H1 (cell line): ENCODE results near the gene HOXC11. TPM values are rescaled to one million over a fixed set of nuclear protein-coding genes. Genes with fewer than 3 reads are reported as not detected.

ENCODE experiments used
- CTCF ChIA-PET: fragments of 300-600 bp; sonication (Branson Sonifier 250); formaldehyde crosslinking; loops from one replicate; lab custom pipeline; 2021; ENCODE audit not compliant: partially characterized antibody; lab: Charles Lee
- POLR2A ChIA-PET: fragments of 300-600 bp; sonication (Branson Sonifier 250); formaldehyde crosslinking; loops from one replicate; lab custom pipeline; 2021; ENCODE audit warnings: inconsistent platforms; ENCODE audit not compliant: partially characterized antibody; lab: Charles Lee
- DNase-seq, 2 experiments: peaks; one replicate each; pipeline versions ENCODE4 v3.0.0 to v3.0.0-alpha.2; 2010 to 2022; ENCODE audit warnings: low spot score in 2 of 2, low read depth in 1 of 2, mixed read lengths in 1 of 2
- FAIRE-seq: peaks from 2 replicates; lab custom pipeline; 2011; peaks lifted over from hg19 to GRCh38; lab: Jason Lieb, UNC
- H2AFZ ChIP-seq: 2 replicates; pipeline ENCODE4 v1.8.1; 2012; ENCODE audit warnings: low read length, inconsistent platforms
- H2AK5ac ChIP-seq: 2 replicates; pipeline ENCODE4 v1.6.1; 2013; ENCODE audit warnings: low read depth, low read length
- H2BK120ac ChIP-seq: replicated peaks from 2 replicates; pipeline ENCODE3; 2013; ENCODE audit warnings: low read depth, low read length, inconsistent platforms
- H2BK12ac ChIP-seq: 2 replicates; pipeline ENCODE4 v1.6.1; 2013; ENCODE audit warnings: low read depth, low read length
- H2BK15ac ChIP-seq: 2 replicates; pipeline ENCODE4 v1.6.1; 2013; ENCODE audit warnings: low read length
- H2BK20ac ChIP-seq: 2 replicates; pipeline ENCODE4 v1.6.1; 2013; ENCODE audit warnings: low read length
- H2BK5ac ChIP-seq: 2 replicates; pipeline ENCODE4 v1.6.1; 2013; ENCODE audit warnings: low read depth, low read length
- H3K14ac ChIP-seq: 2 replicates; pipeline ENCODE4 v1.6.1; 2013; ENCODE audit warnings: inconsistent platforms; ENCODE audit not compliant: insufficient read length
- H3K18ac ChIP-seq: 2 replicates; pipeline ENCODE4 v1.6.1; 2013; ENCODE audit warnings: low read length; ENCODE audit errors: extremely low read depth
- H3K23ac ChIP-seq: 2 replicates; pipeline ENCODE4 v1.6.1; 2013; ENCODE audit warnings: inconsistent platforms; ENCODE audit not compliant: insufficient read length
- H3K23me2 ChIP-seq: 2 replicates; pipeline ENCODE4 v1.6.1; 2013; ENCODE audit warnings: low read depth, low read length
- H3K27ac ChIP-seq: 2 replicates; pipeline ENCODE4 v1.6.1; 2011; ENCODE audit warnings: low read depth, low read length, inconsistent platforms
- H3K27me3 ChIP-seq, 4 experiments: replicated peaks in 1 of 4; 1 replicate in 1 of 4; 2 replicates in 3 of 4; pipeline versions ENCODE4 v1.6.1 to v1.8.1; 2011 to 2013; ENCODE audit warnings: low read length in 3 of 4, mild to moderate bottlenecking in 3 of 4, inconsistent platforms in 2 of 4, mixed read lengths in 2 of 4, moderate library complexity in 1 of 4; ENCODE audit not compliant: control insufficient read depth in 3 of 4, insufficient read depth in 3 of 4; ENCODE audit errors: extremely low read depth in 1 of 4
- H3K36me3 ChIP-seq, 4 experiments: 2 replicates each; pipeline versions ENCODE4 v1.6.1 to v1.8.1; 2011 to 2013; ENCODE audit warnings: mild to moderate bottlenecking in 4 of 4, low read length in 3 of 4, moderate library complexity in 2 of 4, control low read depth in 1 of 4, inconsistent platforms in 1 of 4; ENCODE audit not compliant: insufficient read depth in 4 of 4, control insufficient read depth in 2 of 4
- H3K4ac ChIP-seq: replicated peaks from 2 replicates; pipeline ENCODE3; 2013; ENCODE audit warnings: low read length, low read depth, mixed read lengths, inconsistent platforms; ENCODE audit not compliant: insufficient read length
- H3K4me1 ChIP-seq, 4 experiments: replicated peaks in 1 of 4; 1 replicate in 1 of 4; 2 replicates in 3 of 4; pipeline versions ENCODE4 v1.6.1 to v1.8.1; 2011 to 2013; ENCODE audit warnings: low read length in 3 of 4, inconsistent platforms in 2 of 4, mixed read lengths in 1 of 4; ENCODE audit not compliant: insufficient read depth in 4 of 4, control insufficient read depth in 3 of 4
- H3K4me2 ChIP-seq, 2 experiments: 2 replicates each; pipeline versions ENCODE4 v1.6.1 to v1.8.1; 2011 to 2013; ENCODE audit warnings: low read depth in 2 of 2, low read length in 2 of 2, control low read depth in 1 of 2, inconsistent platforms in 1 of 2, mild to moderate bottlenecking in 1 of 2; ENCODE audit not compliant: insufficient read depth in 1 of 2
- H3K4me3 ChIP-seq, 4 experiments: fragments of 200-600, 300-600 bp in 1 of 4; sonication (generic), shearing (Covaris generic), sonication (Bioruptor Twin) in 1 of 4; 2 replicates each; pipeline versions ENCODE4 v1.5.1 to v1.8.1; 2011 to 2016; ENCODE audit warnings: low read length in 4 of 4, low read depth in 3 of 4, control low read depth in 2 of 4, inconsistent platforms in 2 of 4, mild to moderate bottlenecking in 2 of 4, mixed read lengths in 1 of 4, moderate library complexity in 1 of 4; ENCODE audit not compliant: insufficient read depth in 2 of 4; ENCODE audit errors: extremely low read depth in 1 of 4
- H3K56ac ChIP-seq: replicated peaks from 2 replicates; pipeline ENCODE3; 2013; ENCODE audit warnings: low read depth, mild to moderate bottlenecking, mixed read lengths, low read length, inconsistent platforms; ENCODE audit not compliant: insufficient read length
- H3K79me1 ChIP-seq: 2 replicates; pipeline ENCODE4 v1.6.1; 2013; ENCODE audit warnings: low read depth, low read length, control low read depth
- H3K79me2 ChIP-seq, 2 experiments: 2 replicates each; pipeline versions ENCODE4 v1.6.1 to v1.8.1; 2012 to 2013; ENCODE audit warnings: low read length in 2 of 2, mild to moderate bottlenecking in 2 of 2, inconsistent platforms in 1 of 2; ENCODE audit not compliant: insufficient read depth in 2 of 2, control insufficient read depth in 1 of 2
- H3K9ac ChIP-seq, 4 experiments: replicated peaks in 1 of 4; 1 replicate in 1 of 4; 2 replicates in 3 of 4; pipeline versions ENCODE4 v1.6.1 to v1.8.1; 2011 to 2013; ENCODE audit warnings: low read depth in 3 of 4, low read length in 3 of 4, control low read depth in 2 of 4, mild to moderate bottlenecking in 2 of 4, moderate library complexity in 2 of 4, inconsistent platforms in 1 of 4; ENCODE audit errors: extremely low read depth in 1 of 4
- H3K9me3 ChIP-seq, 2 experiments: 2 replicates each; pipeline versions ENCODE4 v1.6.1 to v1.8.1; 2012 to 2013; ENCODE audit warnings: mild to moderate bottlenecking in 2 of 2, moderate library complexity in 2 of 2, control low read depth in 1 of 2, inconsistent platforms in 1 of 2, low read depth in 1 of 2, low read length in 1 of 2, mixed read lengths in 1 of 2; ENCODE audit not compliant: insufficient read depth in 2 of 2
- H4K20me1 ChIP-seq, 2 experiments: replicated peaks in 1 of 2; 2 replicates each; pipeline versions ENCODE3 to v1.8.1; 2011 to 2013; ENCODE audit warnings: inconsistent platforms in 2 of 2, low read length in 2 of 2, mild to moderate bottlenecking in 1 of 2; ENCODE audit not compliant: insufficient read depth in 2 of 2, control insufficient read depth in 1 of 2
- H4K5ac ChIP-seq: 2 replicates; pipeline ENCODE4 v1.6.1; 2013; ENCODE audit warnings: low read length, low read depth, mixed read lengths, inconsistent platforms; ENCODE audit not compliant: insufficient read length
- H4K8ac ChIP-seq: 2 replicates; pipeline ENCODE4 v1.8.0; 2013; ENCODE audit warnings: mild to moderate bottlenecking, moderate library complexity, low read length, inconsistent platforms; ENCODE audit not compliant: insufficient read depth; ENCODE audit errors: extremely low read depth
- H4K91ac ChIP-seq: replicated peaks from 2 replicates; pipeline ENCODE3; 2013; ENCODE audit warnings: low read length, mixed read lengths, inconsistent platforms; ENCODE audit not compliant: insufficient read length
- CBX8 ChIP-seq: fragments of 300-800, 300-1000 bp; sonication (generic); IDR thresholded peaks from 2 replicates; pipeline ENCODE4 v1.7.1; 2016; ENCODE audit warnings: low read depth, low read length, borderline replicate concordance
- E2F6 ChIP-seq: IDR thresholded peaks from 2 replicates; pipeline ENCODE4 v1.6.1; 2012; ENCODE audit warnings: inconsistent platforms
- EP300 ChIP-seq, 2 experiments: IDR thresholded peaks; 1 replicate in 1 of 2; 2 replicates in 1 of 2; pipeline ENCODE4 v1.6.1; 2011 to 2012; ENCODE audit warnings: low read depth in 2 of 2, low read length in 2 of 2, mild to moderate bottlenecking in 2 of 2, borderline replicate concordance in 1 of 2, inconsistent platforms in 1 of 2, moderate library complexity in 1 of 2
- FOSL1 ChIP-seq: IDR thresholded peaks from 2 replicates; pipeline ENCODE4 v1.6.1; 2011; ENCODE audit warnings: mild to moderate bottlenecking, low read depth, low read length, moderate library complexity; ENCODE audit not compliant: insufficient read depth
- GABPA ChIP-seq: IDR thresholded peaks from 2 replicates; pipeline ENCODE4 v1.6.1; 2011; ENCODE audit warnings: mild to moderate bottlenecking, low read length, moderate library complexity, borderline replicate concordance; ENCODE audit not compliant: insufficient read depth
- KDM4A ChIP-seq: IDR thresholded peaks from one replicate; pipeline ENCODE4 v1.7.1; 2012; ENCODE audit warnings: low read depth, mild to moderate bottlenecking, moderate library complexity, low read length, inconsistent platforms; ENCODE audit not compliant: severe bottlenecking
- RAD21 ChIP-seq, 2 experiments: IDR thresholded peaks in 1 of 2; conservative IDR thresholded peaks in 1 of 2; 2 replicates each; pipeline ENCODE4 v1.6.1; 2011; ENCODE audit warnings: low read depth in 2 of 2, low read length in 2 of 2, improper control_type of control experiment in 1 of 2, inconsistent platforms in 1 of 2, mild to moderate bottlenecking in 1 of 2, moderate library complexity in 1 of 2
- SIX5 ChIP-seq: IDR thresholded peaks from 2 replicates; pipeline ENCODE4 v1.6.1; 2011; ENCODE audit warnings: mild to moderate bottlenecking, low read depth, low read length
- TCF12 ChIP-seq: IDR thresholded peaks from 2 replicates; pipeline ENCODE4 v1.6.1; 2011; ENCODE audit warnings: low read depth, mild to moderate bottlenecking, low read length
- WGBS, 2 experiments: shearing (Covaris generic) in 1 of 2; methylation state at CpG; one replicate each; pipeline versions ENCODE4 v1.1.6 to v1.1.7; 2013 to 2015; ENCODE audit warnings: low lambda C conversion rate in 2 of 2, mixed read lengths in 2 of 2, inconsistent platforms in 1 of 2, low coverage in 1 of 2, missing lambda C conversion rate in 1 of 2; ENCODE audit not compliant: insufficient replicate concordance in 2 of 2, insufficient coverage in 1 of 2, insufficient read length in 1 of 2; ENCODE audit errors: extremely low coverage in 1 of 2, missing lambda C conversion rate in 1 of 2; 5-methylcytosine and 5-hydroxymethylcytosine counted together
- polyA plus RNA-seq, 7 experiments: library from polyadenylated mRNA; depleted of rRNA in 3 of 7; stranded (reverse) in 5 of 7; unstranded in 2 of 7; fragments of >200 nt in 5 of 7; fragments of 200-250 nt in 2 of 7; gene quantifications; 1 replicate in 5 of 7; 2 replicates in 1 of 7; 4 replicates in 1 of 7; pipeline versions ENCODE4 v1.2.1 to v1.2.3, GENCODE V29; 2011 to 2013; ENCODE audit warnings: missing spikeins in 2 of 7, mixed read lengths in 2 of 7
- total RNA-seq: library from RNA; stranded (reverse); fragmentation: NEBNext Ultra II Directional; extraction: Animal tissue kit (Norgen Biotek cat#: 25700); gene quantifications from 2 replicates; pipeline ENCODE4 v1.2.1, GENCODE V29; 2021

The HOXC11 gene
- total and polyA plus RNA-seq, 2 of the 8 experiments (the other 6 are each of a cell fraction or from before 2014, with no cell fraction given): not detected

GRCh38 chr12:54005853-54006558 is 33.1 kb downstream of the HOXC11 start:
- Histone ChIP-seq H2AFZ (no peak overlapping the region), H3K27me3 (peaks cover 97 to 100% (median 100%) of the 10 kb centered on the region in 4 experiments)
- CTCF ChIA-PET: interaction anchor here (0.6 to 11.3 kb wide), 28 partner anchors 10 to 373 kb away, joined by 3 to 172 read pairs (median 4); partner anchors contain the start of genes HOXC10, HOXC4, HOXC5 and HOXC6
- TF ChIP-seq EP300 (IDR thresholded peaks at IDR 0.05; ENCODE audit: borderline replicate concordance in 1 of 2, low read depth in 2 of 2, low read length in 2 of 2) (no peak), GABPA (peak; percentile 56; the same call in 1 of the 2 replicates), CBX8 (no peak), E2F6 (no peak), TCF12 (0 out of 2 replicates have a peak, but pooled peaks have one; percentile 13), KDM4A (no peak), RAD21 (IDR thresholded peaks at IDR 0.05 in 1 of 2, conservative IDR thresholded peaks at IDR 0.05 in 1 of 2; ENCODE audit: low read depth in 2 of 2, low read length in 2 of 2) (peak; percentile 98), FOSL1 (no peak), SIX5 (no peak)

More at GRCh38 chr12:54005853-54006558, 33.1 kb downstream of the HOXC11 start:
- Histone ChIP-seq H3K4me2 (no peak overlapping the region), H2BK15ac (no peak overlapping the region), H2BK20ac (no peak overlapping the region), H2BK120ac (no peak overlapping the region), H3K56ac (no peak overlapping the region), H3K36me3 (peaks cover 0 to 2% (median 0%) of the 10 kb centered on the region in 4 experiments; a peak in 1 of 8 replicates), H3K4ac (no peak overlapping the region), H3K79me2 (no peaks in the 10 kb centered on the region), H3K4me1 (peaks cover 0 to 4% (median 0%) of the 10 kb centered on the region in 4 experiments; a peak in 2 of 7 replicates), H4K20me1 (peaks cover 0 to 35% of the 10 kb centered on the region in 2 experiments), H4K8ac (0 out of 2 replicates have a peak overlapping the region, but pooled peaks have one; percentile 23), H3K14ac (no peak overlapping the region), H3K23me2 (no peaks in the 10 kb centered on the region), H2BK12ac (no peak overlapping the region), H3K27ac (no peak overlapping the region), H3K9ac (no peak overlapping the region), H2BK5ac (no peak overlapping the region), H3K9me3 (no peaks in the 10 kb centered on the region), H3K4me3 (no peak overlapping the region), H3K23ac (no peak overlapping the region), H3K18ac (no peak overlapping the region), H4K5ac (no peak overlapping the region), H3K79me1 (no peaks in the 10 kb centered on the region), H4K91ac (no peak overlapping the region), H2AK5ac (no peak overlapping the region)
- DNase-seq: peak; percentile 50 to 98
- FAIRE-seq: peak; percentile 57
- 13% methylated on average over 39 of the region's 39 CpGs; no CpG with 5 or more reads in 1 of the 2 experiments for WGBS, 2 experiments
- POLR2A ChIA-PET: interaction anchor here (0.6 to 1.0 kb wide), 5 partner anchors 9 to 1821 kb away, joined by 3 read pairs; no protein-coding TSS in a partner anchor
